ENCODE data around the gene MED13. TPM values are rescaled to one million over a fixed set of nuclear protein-coding genes. Genes with fewer than 3 reads are reported as not detected.

MED13 gene
- total RNA-seq, result 10 to 100 TPM; 34.5 to 64.9 (median 52.0) TPM

GRCh38 chr17:62064791-62065563 lies at the start of gene MED13:
MED13 (minus strand) TSS chr17:62065278; CDS start chr17:62065205, 73 bp downstream.
- WGBS, 2 donors (ENCODE audit: low coverage in 1 of 2), result 0% methylated on average over 9 to 22 of the region's 79 CpGs
- peaks cover 7 to 48% (median 8%) of the 10 kb centered on the region in 3 donors for H3K4me1 ChIP-seq
- H3K36me3 ChIP-seq, result peaks cover 0 to 11% of the 10 kb centered on the region in 2 donors
- no peaks in the 10 kb centered on the region for H3K9me3 ChIP-seq
- H3K27ac ChIP-seq, result peak within 1 kb of the TSS; percentile 96 to 100 (median 98)
- H3K4me3 ChIP-seq, result peak within 1 kb of the TSS; percentile 98
- no peaks in the 10 kb centered on the region for H3K27me3 ChIP-seq
- TF ChIP-seq CTCF (IDR thresholded peaks at IDR 0.05) (peak in 2 of 4 experiments; percentile 7 to 16), POLR2AphosphoS5 (IDR thresholded peaks at IDR 0.05) (no peak)
- peak; percentile 58 for ATAC-seq

- H3K27ac ChIP-seq, result no peak overlapping the region
- TF ChIP-seq CTCF (IDR thresholded peaks at IDR 0.05), result no peak
- TF ChIP-seq EP300 (IDR thresholded peaks at IDR 0.05), result no peak
- no peak for TF ChIP-seq POLR2A (IDR thresholded peaks at IDR 0.05)
- no peak for TF ChIP-seq POLR2AphosphoS5 (IDR thresholded peaks at IDR 0.05)
- H3K36me3 ChIP-seq, result no peaks in the 10 kb centered on the region
- ATAC-seq, result no peak
- peaks cover 6% of the 10 kb centered on the region for H3K27me3 ChIP-seq
- peaks cover 0 to 13% (median 0%) of the 10 kb centered on the region in 3 donors for H3K9me3 ChIP-seq
- no peak overlapping the region for H3K4me3 ChIP-seq
- 69 to 74% methylated on average over 2 of the region's 2 CpGs for WGBS, 2 donors (ENCODE audit: low coverage in 1 of 2)
- no peaks in the 10 kb centered on the region for H3K4me1 ChIP-seq
These were observed 47.2 kb upstream of the MED13 start for GRCh38 chr17:62112229-62112628.

GRCh38 chr17:62111562-62112171 lies 46.6 kb upstream of the MED13 start:
- no peak for TF ChIP-seq POLR2A (IDR thresholded peaks at IDR 0.05)
- TF ChIP-seq CTCF (IDR thresholded peaks at IDR 0.05), result no peak
- TF ChIP-seq EP300 (IDR thresholded peaks at IDR 0.05), result no peak
- TF ChIP-seq POLR2AphosphoS5 (IDR thresholded peaks at IDR 0.05), result no peak
- Histone ChIP-seq H3K4me3 (no peak overlapping the region), H3K4me1 (no peaks in the 10 kb centered on the region), H3K27me3 (peaks cover 6% of the 10 kb centered on the region), H3K9me3 (peaks cover 0 to 13% (median 0%) of the 10 kb centered on the region in 3 donors), H3K27ac (no peak overlapping the region), H3K36me3 (no peaks in the 10 kb centered on the region)
- WGBS, 2 donors (ENCODE audit: low coverage in 1 of 2), result 40 to 57% methylated on average over 3 to 5 of the region's 7 CpGs
- no peak for ATAC-seq

- TF ChIP-seq CTCF (IDR thresholded peaks at IDR 0.05) (no peak), POLR2A (IDR thresholded peaks at IDR 0.05) (no peak), POLR2AphosphoS5 (IDR thresholded peaks at IDR 0.05) (no peak), EP300 (IDR thresholded peaks at IDR 0.05) (no peak)
- no peak for ATAC-seq
- 75 to 83% methylated on average over 3 of the region's 3 CpGs for WGBS, 2 donors (ENCODE audit: low coverage in 1 of 2)
- Histone ChIP-seq H3K4me1 (no peaks in the 10 kb centered on the region), H3K36me3 (no peaks in the 10 kb centered on the region), H3K27me3 (peaks cover 6% of the 10 kb centered on the region), H3K27ac (no peak overlapping the region), H3K4me3 (no peak overlapping the region), H3K9me3 (peaks cover 0 to 13% (median 0%) of the 10 kb centered on the region in 3 donors)
These were observed 45.9 kb upstream of the MED13 start for GRCh38 chr17:62110923-62111484.

Data from gastroesophageal sphincter (tissue), 4 donors.